LNCAP (cell line): ENCODE results near the gene CCDC178.

Experiments used
- TF ChIP-seq, protein P1 (sequence below): fragments of 450-650 bp; IDR thresholded peaks from 2 replicates; pipeline ENCODE4 v1.5.1; 2017; ENCODE audit warnings: mild to moderate bottlenecking

Gene CCDC178

DNA sequence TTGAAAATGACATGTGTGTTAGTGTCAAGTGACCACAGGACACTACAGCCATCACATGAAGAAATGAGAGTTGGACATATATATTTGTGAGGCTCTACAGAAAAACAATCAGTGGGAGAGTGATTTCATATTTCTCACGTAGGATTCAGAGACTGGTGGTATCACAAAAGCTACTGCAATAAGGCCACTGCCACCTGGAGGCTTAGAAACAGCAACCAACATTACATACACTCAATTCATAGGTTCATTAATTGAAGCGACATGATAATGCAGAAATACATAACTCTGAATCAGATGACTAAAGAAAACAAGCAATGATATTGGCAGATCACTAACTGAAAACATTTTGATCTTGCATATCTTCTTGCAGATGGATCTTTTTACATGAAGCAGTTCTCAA is 419.6 kb downstream of the CCDC178 start:
- TF ChIP-seq, protein P1, sequence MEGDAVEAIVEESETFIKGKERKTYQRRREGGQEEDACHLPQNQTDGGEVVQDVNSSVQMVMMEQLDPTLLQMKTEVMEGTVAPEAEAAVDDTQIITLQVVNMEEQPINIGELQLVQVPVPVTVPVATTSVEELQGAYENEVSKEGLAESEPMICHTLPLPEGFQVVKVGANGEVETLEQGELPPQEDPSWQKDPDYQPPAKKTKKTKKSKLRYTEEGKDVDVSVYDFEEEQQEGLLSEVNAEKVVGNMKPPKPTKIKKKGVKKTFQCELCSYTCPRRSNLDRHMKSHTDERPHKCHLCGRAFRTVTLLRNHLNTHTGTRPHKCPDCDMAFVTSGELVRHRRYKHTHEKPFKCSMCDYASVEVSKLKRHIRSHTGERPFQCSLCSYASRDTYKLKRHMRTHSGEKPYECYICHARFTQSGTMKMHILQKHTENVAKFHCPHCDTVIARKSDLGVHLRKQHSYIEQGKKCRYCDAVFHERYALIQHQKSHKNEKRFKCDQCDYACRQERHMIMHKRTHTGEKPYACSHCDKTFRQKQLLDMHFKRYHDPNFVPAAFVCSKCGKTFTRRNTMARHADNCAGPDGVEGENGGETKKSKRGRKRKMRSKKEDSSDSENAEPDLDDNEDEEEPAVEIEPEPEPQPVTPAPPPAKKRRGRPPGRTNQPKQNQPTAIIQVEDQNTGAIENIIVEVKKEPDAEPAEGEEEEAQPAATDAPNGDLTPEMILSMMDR = no peak

GRCh38 chr18:33014060-33014796 is 426.3 kb downstream of the CCDC178 start:
- TF ChIP-seq, protein P1 = no peak

- TF ChIP-seq, protein P1 = no peak
Observed at GRCh38 chr18:33010149-33010548, 430.4 kb downstream of the CCDC178 start.

- TF ChIP-seq, protein P1 = no peak
Observed at GRCh38 chr18:32998921-32999320, 441.6 kb downstream of the CCDC178 start.

DNA sequence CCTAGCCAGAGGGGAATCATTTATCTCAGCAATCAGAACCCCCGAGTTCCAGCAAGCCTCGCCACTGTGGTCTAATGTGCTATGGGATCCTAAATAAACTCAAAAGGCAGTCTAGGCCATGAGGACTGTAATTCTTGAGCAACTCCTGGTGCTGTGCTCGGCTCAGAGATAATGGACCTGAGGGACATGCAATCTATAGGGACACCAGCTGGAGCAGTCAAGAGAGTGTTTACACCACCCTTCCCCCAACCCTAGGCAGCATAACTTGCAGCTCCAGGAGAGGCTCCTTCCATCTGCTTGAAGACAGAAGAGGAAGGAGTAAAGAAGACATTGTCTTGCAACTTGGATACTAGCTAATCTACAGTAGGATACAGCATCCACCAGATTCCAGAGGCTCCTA is 442.2 kb downstream of the CCDC178 start:
- TF ChIP-seq, protein P1 = no peak

- TF ChIP-seq, protein P1 = no peak
Observed at GRCh38 chr18:32983721-32984120, 456.8 kb downstream of the CCDC178 start.

GRCh38 chr18:32980896-32981295 is 459.6 kb downstream of the CCDC178 start:
- TF ChIP-seq, protein P1 = no peak

DNA sequence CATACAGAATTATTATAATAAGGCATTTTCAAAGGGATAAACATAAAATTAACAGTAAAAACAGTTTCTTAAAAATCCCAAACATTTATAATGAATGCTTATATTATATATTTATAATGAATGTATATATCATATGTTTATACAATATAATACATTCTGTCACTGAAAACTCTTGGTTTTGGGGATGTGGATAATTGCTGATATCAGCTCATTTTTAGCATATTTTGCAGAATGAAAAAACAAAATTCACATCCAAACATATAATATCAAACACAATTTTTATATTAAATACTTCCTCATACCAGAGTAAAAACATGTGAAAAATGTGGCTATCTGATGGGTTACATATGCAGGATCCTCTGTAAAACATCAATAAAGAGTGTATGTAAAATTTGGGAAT is 465.0 kb downstream of the CCDC178 start:
- TF ChIP-seq, protein P1 = no peak
